GM12892 (cell line): ENCODE measurements around the gene DEAF1.
"Not testable (repeated sequence)": the region's sequence is repeated elsewhere in the genome, so short reads cannot be mapped to it uniquely, and the experiment has no call there.

ENCODE experiments used
- DNase-seq: peaks from one replicate; pipeline ENCODE4 v3.0.0; 2011; ENCODE audit not compliant: insufficient read length
- FAIRE-seq: peaks from 2 replicates; lab custom pipeline; 2011; peaks lifted over from hg19 to GRCh38; lab: Jason Lieb, UNC
- POLR2A ChIP-seq: IDR thresholded peaks from 2 replicates; pipeline ENCODE4 v1.6.1; 2011; ENCODE audit warnings: low read depth, low read length, control low read depth
- POLR2AphosphoS5 ChIP-seq: IDR thresholded peaks from 2 replicates; pipeline ENCODE4 v1.6.1; 2011; ENCODE audit warnings: low read depth, low read length, control low read depth
- TAF1 ChIP-seq: IDR thresholded peaks from 2 replicates; pipeline ENCODE4 v1.6.1; 2011; ENCODE audit warnings: low read depth, mild to moderate bottlenecking, control low read depth, low read length, borderline replicate concordance

DEAF1 gene

GRCh38 chr11:659532-660085 is 35.4 kb downstream of the DEAF1 start:
- DNase-seq (no peak), FAIRE-seq (no peak)
- no peak for TF ChIP-seq TAF1
- no peak for TF ChIP-seq POLR2AphosphoS5
- TF ChIP-seq POLR2A: no peak

DNA sequence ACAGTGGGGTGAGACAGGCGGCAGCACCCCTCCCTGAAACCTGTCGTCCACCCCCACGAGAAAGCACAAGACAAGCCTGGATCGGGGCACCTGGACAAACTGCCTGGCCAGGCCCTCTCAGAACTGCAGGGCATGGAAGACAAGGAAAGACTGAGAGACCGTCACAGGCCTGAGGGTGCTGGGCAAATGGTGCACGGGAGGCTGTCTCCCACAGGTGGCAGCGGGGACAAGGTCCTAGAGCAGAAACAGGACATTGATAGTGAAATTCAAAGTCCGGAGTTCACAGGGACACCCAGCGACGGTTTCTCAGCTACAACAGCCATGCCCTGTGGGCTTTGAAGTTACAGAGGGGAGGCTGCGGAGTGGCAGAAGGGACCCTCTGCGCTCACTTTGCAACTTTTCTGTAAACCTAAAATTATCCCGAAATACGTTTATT is 37.3 kb downstream of the DEAF1 start:
- no peak for FAIRE-seq
- TF ChIP-seq POLR2A (no peak), TAF1 (no peak), POLR2AphosphoS5 (no peak)

DNA sequence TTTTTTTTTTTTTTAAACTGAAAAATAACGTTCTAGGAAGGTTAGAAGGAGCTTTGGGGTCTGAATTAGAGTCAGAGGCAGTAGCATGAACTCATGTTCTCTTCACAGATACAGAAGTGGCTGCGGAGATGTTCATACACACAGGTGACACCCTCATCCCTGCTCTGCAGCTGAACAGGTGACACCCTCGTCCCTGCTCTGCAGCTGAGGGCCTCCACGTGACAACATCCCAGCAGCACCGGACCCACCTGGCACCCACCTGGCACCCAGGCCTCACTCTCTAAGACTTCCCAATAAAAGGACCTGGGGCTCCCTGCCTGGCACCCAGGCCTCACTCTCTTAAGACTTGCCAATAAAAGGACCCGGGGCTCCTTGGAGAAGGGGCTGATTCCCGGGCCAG is 38.2 kb downstream of the DEAF1 start:
- no peak for DNase-seq
- no peak for FAIRE-seq
- TF ChIP-seq POLR2AphosphoS5: no peak
- no peak for TF ChIP-seq TAF1
- TF ChIP-seq POLR2A: no peak

More for the DNA sequence above, 37.3 kb downstream of the DEAF1 start:
- no peak for DNase-seq

GRCh38 chr11:656426-656825 is 38.6 kb downstream of the DEAF1 start:
- TF ChIP-seq POLR2A (no peak), TAF1 (no peak), POLR2AphosphoS5 (no peak)
- no peak for DNase-seq
- no peak for FAIRE-seq

GRCh38 chr11:655036-655726 is 39.8 kb downstream of the DEAF1 start:
- FAIRE-seq (no peak), DNase-seq (no peak)
- TF ChIP-seq POLR2A: no peak
- TF ChIP-seq TAF1: no peak
- no peak for TF ChIP-seq POLR2AphosphoS5

GRCh38 chr11:654444-654843 is 40.6 kb downstream of the DEAF1 start:
- not testable (repeated sequence) for FAIRE-seq, DNase-seq

DNA sequence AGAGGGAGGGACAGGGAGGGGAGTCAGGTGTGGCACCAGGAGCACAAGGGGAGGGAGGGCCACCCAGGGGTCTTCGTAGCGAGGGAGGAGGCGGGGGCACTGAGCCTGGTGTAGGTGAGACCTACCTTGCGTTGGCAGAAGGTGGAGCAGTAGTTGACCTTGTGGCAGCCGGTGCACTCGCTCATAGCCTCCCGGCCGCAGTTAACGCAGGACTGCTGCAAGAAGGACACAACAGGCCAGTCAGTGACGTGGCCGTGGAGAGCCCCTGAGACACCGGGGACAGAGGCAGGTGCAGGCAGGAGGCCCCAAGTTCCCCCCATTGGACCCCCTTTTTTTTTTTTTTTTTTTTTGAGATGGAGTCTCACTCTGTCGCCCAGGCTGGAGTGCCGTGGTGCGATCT is 41.2 kb downstream of the DEAF1 start:
- FAIRE-seq (no peak), DNase-seq (no peak)
- TF ChIP-seq TAF1 (no peak), POLR2AphosphoS5 (no peak), POLR2A (no peak)

DNA sequence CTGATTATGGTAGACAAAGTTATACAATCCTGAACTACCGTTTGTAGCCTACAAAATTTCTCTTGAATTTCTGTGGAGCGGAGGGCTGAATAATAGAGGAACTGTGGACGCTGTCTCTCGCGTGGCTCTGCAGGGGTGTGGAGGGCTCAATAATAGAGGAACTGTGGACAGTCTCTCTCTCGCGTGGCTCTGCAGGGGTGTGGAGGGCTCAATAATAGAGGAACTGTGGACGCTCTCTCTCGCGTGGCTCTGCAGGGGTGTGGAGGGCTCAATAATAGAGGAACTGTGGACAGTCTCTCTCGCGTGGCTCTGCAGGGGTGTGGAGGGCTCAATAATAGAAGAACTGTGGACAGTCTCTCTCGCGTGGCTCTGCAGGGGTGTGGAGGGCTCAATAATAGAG is 41.9 kb downstream of the DEAF1 start:
- not testable (repeated sequence) for FAIRE-seq

GRCh38 chr11:650482-650881 is 44.5 kb downstream of the DEAF1 start:
- FAIRE-seq: no peak
- TF ChIP-seq POLR2A: no peak
- no peak for TF ChIP-seq POLR2AphosphoS5
- no peak for TF ChIP-seq TAF1
- no peak for DNase-seq

More for the DNA sequence above, 41.9 kb downstream of the DEAF1 start:
- not testable (repeated sequence) for DNase-seq

- FAIRE-seq, DNase-seq: not testable (repeated sequence)
Measured at GRCh38 chr11:647672-648158, 47.3 kb downstream of the DEAF1 start.

DNA sequence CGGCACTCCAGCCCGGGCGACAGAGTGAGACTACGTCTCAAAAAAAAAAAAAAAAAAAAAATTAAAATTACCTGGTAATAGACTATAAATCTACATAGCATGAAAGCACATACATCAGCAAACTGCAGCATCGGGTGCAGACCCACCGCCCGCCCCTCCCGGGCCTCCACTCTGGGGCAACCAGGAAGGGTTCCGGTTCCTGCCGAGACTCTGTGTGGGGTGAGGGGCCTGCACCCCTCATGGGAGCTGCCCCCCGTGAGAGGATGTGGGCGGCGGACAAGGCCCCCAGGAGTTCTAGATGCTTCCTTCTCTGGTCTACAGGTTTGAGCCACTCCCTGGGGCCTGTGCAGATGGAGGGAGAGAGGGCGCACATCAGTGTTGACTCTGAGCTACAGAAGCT is 48.8 kb downstream of the DEAF1 start:
- no peak for TF ChIP-seq POLR2AphosphoS5
- FAIRE-seq (no peak), DNase-seq (no peak)

DNA sequence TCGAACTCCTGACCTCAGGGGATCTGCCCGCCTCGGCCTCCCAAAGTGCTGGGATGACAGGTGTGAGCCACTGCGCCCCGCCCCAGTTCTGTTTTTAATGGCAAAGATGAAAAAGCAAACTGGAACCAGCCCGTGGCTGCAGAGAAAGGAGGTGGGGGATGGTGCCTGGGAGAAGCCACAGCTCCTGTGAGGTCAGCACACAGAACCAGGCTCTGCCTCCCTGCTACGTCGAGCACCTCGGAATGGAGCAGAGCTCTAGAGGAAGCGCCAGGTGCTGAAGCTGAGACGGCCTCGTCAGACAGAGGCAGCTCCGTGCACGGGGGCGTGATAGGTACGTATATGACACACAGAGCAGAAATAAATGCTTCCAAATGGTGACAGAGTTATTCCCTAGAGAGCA is 49.5 kb downstream of the DEAF1 start:
- FAIRE-seq: peak; percentile 33
- TF ChIP-seq POLR2A (no peak), TAF1 (no peak), POLR2AphosphoS5 (no peak)
- no peak for DNase-seq

DNA sequence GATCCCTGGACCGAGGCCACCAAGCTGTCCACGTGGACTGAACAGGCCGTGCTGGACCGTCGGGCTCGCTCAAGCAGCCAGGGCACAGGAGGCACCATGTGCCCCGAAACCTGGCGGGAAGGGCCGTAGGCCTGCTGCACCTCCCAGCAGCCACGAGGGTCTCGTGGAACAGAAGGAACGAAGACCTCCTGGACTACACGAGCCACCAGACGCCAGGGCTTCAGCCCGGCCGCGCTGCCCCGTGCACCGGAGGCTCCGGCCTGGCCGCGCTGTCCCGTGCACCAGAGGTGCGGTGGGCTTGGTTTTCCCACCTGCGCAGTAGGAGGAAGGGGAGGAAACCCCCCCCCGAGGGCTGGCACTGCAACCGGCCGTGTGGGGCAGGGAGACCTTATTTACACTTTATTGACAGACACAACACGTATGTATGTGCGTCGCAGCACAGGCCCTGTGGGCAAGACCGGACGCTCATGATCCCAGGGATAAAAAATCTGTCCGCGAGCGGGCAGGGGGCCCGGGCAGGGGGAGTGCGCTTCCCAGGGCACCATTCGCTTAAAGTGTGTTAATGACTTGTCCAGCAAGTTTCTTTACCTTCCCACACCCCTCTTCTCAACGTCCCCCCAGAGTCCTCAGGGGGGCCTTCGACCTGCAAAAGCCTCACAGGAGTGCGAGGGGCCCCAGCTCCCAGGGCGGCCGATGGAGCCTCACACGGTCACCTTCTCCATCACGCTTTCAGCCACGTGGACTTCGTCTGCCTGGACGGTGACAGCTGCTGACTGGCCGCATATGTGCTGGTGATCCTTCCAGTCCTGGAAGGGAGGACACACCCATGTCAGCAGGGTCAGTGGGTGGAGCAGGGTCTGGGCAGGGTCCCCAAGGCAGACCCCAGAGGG is 50.9 kb downstream of the DEAF1 start:
- TF ChIP-seq POLR2AphosphoS5: no peak
- TF ChIP-seq TAF1: no peak
- TF ChIP-seq POLR2A: no peak
- FAIRE-seq: no peak
- no peak for DNase-seq
